ENCODE measurements around the gene ADAMTS2.

- TF ChIP-seq, protein P1, sequence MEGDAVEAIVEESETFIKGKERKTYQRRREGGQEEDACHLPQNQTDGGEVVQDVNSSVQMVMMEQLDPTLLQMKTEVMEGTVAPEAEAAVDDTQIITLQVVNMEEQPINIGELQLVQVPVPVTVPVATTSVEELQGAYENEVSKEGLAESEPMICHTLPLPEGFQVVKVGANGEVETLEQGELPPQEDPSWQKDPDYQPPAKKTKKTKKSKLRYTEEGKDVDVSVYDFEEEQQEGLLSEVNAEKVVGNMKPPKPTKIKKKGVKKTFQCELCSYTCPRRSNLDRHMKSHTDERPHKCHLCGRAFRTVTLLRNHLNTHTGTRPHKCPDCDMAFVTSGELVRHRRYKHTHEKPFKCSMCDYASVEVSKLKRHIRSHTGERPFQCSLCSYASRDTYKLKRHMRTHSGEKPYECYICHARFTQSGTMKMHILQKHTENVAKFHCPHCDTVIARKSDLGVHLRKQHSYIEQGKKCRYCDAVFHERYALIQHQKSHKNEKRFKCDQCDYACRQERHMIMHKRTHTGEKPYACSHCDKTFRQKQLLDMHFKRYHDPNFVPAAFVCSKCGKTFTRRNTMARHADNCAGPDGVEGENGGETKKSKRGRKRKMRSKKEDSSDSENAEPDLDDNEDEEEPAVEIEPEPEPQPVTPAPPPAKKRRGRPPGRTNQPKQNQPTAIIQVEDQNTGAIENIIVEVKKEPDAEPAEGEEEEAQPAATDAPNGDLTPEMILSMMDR (conservative IDR thresholded peaks at IDR 0.05; ENCODE audit: low read depth, low read length), result no peak
- no peak for TF ChIP-seq EZH2 (IDR thresholded peaks at IDR 0.05; ENCODE audit: low read length, unreplicated experiment)
- TF ChIP-seq EZH2phosphoT487 (IDR thresholded peaks at IDR 0.05; ENCODE audit: borderline replicate concordance, low read length), result no peak
These were observed 138.9 kb downstream of the ADAMTS2 start for GRCh38 chr5:179206366-179206765.
